Measurements from ENCODE around the gene KDM7A.

DNA sequence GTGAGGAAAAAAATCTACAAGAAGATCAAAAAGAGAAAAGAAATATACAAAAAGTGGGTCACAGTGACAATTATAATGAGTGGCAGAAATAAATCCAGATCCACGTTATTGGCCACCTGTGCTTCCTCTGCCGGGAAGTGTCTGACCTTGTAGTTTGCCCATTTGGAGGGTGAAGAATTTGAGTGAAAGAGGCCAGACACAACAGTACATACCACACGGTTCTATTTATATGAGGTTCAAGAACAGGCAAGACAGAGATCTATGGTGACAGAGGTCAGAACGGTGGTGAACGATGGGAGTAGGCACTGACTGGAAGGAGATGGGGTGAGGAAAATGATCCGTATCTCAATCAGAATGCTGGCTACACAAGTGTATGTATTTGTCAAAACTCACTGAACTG, 131.1 kb downstream of the KDM7A start:
- TF ChIP-seq, protein P1, sequence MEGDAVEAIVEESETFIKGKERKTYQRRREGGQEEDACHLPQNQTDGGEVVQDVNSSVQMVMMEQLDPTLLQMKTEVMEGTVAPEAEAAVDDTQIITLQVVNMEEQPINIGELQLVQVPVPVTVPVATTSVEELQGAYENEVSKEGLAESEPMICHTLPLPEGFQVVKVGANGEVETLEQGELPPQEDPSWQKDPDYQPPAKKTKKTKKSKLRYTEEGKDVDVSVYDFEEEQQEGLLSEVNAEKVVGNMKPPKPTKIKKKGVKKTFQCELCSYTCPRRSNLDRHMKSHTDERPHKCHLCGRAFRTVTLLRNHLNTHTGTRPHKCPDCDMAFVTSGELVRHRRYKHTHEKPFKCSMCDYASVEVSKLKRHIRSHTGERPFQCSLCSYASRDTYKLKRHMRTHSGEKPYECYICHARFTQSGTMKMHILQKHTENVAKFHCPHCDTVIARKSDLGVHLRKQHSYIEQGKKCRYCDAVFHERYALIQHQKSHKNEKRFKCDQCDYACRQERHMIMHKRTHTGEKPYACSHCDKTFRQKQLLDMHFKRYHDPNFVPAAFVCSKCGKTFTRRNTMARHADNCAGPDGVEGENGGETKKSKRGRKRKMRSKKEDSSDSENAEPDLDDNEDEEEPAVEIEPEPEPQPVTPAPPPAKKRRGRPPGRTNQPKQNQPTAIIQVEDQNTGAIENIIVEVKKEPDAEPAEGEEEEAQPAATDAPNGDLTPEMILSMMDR (IDR thresholded peaks at IDR 0.05): no peak
- TF ChIP-seq, protein P2, sequence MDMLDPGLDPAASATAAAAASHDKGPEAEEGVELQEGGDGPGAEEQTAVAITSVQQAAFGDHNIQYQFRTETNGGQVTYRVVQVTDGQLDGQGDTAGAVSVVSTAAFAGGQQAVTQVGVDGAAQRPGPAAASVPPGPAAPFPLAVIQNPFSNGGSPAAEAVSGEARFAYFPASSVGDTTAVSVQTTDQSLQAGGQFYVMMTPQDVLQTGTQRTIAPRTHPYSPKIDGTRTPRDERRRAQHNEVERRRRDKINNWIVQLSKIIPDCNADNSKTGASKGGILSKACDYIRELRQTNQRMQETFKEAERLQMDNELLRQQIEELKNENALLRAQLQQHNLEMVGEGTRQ (IDR thresholded peaks at IDR 0.05; ENCODE audit: borderline replicate concordance, low read depth, low read length): no peak
- no peak for TF ChIP-seq SIN3A (IDR thresholded peaks at IDR 0.05; ENCODE audit: borderline replicate concordance, low read depth, low read length)
- TF ChIP-seq, protein P3, sequence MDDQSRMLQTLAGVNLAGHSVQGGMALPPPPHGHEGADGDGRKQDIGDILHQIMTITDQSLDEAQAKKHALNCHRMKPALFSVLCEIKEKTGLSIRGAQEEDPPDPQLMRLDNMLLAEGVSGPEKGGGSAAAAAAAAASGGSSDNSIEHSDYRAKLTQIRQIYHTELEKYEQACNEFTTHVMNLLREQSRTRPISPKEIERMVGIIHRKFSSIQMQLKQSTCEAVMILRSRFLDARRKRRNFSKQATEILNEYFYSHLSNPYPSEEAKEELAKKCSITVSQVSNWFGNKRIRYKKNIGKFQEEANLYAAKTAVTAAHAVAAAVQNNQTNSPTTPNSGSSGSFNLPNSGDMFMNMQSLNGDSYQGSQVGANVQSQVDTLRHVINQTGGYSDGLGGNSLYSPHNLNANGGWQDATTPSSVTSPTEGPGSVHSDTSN (IDR thresholded peaks at IDR 0.05): no peak
- TF ChIP-seq TAF1 (IDR thresholded peaks at IDR 0.05; ENCODE audit: borderline replicate concordance, low read depth, low read length): no peak
- TF ChIP-seq GATA2 (CRISPR knock-in tag; IDR thresholded peaks at IDR 0.05): no peak
- no peak for TF ChIP-seq MAX (IDR thresholded peaks at IDR 0.05; ENCODE audit: low read depth)
- TF ChIP-seq RCOR1 (IDR thresholded peaks at IDR 0.05; ENCODE audit: low read length): no peak
- TF ChIP-seq EP300 (IDR thresholded peaks at IDR 0.05; ENCODE audit: borderline replicate concordance in 1 of 2, low read depth in 1 of 2, low read length in 1 of 2): no peak
- no peak for TF ChIP-seq POLR2AphosphoS5 (IDR thresholded peaks at IDR 0.05; ENCODE audit: low read depth, low read length)
- no peak for TF ChIP-seq CHD2 (IDR thresholded peaks at IDR 0.05; ENCODE audit: low read length, partially characterized antibody)
